Colonic mucosa (tissue), 4 donors: Measurements from ENCODE around the gene KDELR3. TPM values are rescaled to one million over a fixed set of nuclear protein-coding genes. Genes with fewer than 3 reads are reported as not detected.

Experiments used
- DNase-seq: peaks from one replicate; pipeline ENCODE4 v3.0.0-alpha.2; 2020
- H3K27ac ChIP-seq: fragments of 200-600 bp; one replicate; pipeline ENCODE4 v1.8.0; 2021
- H3K27me3 ChIP-seq: fragments of 200-600 bp; one replicate; pipeline ENCODE4 v1.8.0; 2021
- H3K36me3 ChIP-seq: fragments of 200-600 bp; one replicate; pipeline ENCODE4 v1.8.0; 2021
- H3K4me1 ChIP-seq: fragments of 200-600 bp; one replicate; pipeline ENCODE4 v1.8.0; 2021; ENCODE audit warnings: mild to moderate bottlenecking
- H3K4me3 ChIP-seq: fragments of 200-600 bp; one replicate; pipeline ENCODE4 v1.8.0; 2021
- H3K9ac ChIP-seq, 2 donors: one replicate each; pipeline ENCODE4 v1.7.0; 2013; ENCODE audit warnings: control low read depth in 2 of 2, low read depth in 2 of 2, low read length in 2 of 2
- H3K9me3 ChIP-seq: fragments of 200-600 bp; one replicate; pipeline ENCODE4 v1.8.0; 2021
- intact Hi-C: fragments of 100-400 bp; cut with DNase I; formaldehyde crosslinking; loops from one replicate; pipeline ENCODE4 v1.14.1; 2022
- total RNA-seq, 2 donors: library from RNA; stranded (reverse); fragmentation: NEBNext Ultra II Directional in 1 of 2; extraction: Animal tissue kit (Norgen Biotek cat#: 25700) in 1 of 2; gene quantifications; one replicate each; pipeline ENCODE4 v1.2.1, GENCODE V29; 2021
- TF ChIP-seq, protein P1 (sequence below): fragments of 200-600 bp; IDR thresholded peaks from one replicate; pipeline ENCODE4 v1.8.0; 2022; ENCODE audit warnings: antibody characterized with exemption, mild to moderate bottlenecking
- donor health status: healthy.
- donor health status: DM: no; HTN: no; CAD: no.
- donor health status: DM: no; HTN: no; CAD: no.

Gene KDELR3
- total RNA-seq, 2 donors from 2014 or later, result 26.7 to 29.1 TPM

DNA sequence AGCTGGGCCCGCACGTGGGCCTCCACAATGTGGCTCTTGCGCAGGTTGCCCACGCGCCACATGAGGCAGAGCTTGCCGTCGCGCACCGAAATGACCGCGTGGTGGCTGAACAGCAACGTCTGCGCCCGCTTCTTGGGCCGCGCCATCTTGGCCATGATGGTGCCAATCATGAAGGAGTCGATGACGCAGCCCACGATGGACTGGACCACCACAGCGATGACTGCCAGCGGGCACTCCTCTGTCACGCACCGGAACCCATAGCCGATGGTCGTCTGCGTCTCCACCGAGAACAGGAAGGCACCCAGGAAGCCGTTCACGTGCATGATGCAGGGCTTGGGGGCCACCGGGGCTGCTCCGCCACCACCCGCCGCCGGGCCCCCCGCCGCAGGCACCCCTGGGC, 40.4 kb upstream of the KDELR3 start:
- no peaks in the 10 kb centered on the region for H3K9me3 ChIP-seq
- no peak overlapping the region for H3K9ac ChIP-seq
- no peaks in the 10 kb centered on the region for H3K27me3 ChIP-seq
- no peak for DNase-seq
- TF ChIP-seq, protein P1, sequence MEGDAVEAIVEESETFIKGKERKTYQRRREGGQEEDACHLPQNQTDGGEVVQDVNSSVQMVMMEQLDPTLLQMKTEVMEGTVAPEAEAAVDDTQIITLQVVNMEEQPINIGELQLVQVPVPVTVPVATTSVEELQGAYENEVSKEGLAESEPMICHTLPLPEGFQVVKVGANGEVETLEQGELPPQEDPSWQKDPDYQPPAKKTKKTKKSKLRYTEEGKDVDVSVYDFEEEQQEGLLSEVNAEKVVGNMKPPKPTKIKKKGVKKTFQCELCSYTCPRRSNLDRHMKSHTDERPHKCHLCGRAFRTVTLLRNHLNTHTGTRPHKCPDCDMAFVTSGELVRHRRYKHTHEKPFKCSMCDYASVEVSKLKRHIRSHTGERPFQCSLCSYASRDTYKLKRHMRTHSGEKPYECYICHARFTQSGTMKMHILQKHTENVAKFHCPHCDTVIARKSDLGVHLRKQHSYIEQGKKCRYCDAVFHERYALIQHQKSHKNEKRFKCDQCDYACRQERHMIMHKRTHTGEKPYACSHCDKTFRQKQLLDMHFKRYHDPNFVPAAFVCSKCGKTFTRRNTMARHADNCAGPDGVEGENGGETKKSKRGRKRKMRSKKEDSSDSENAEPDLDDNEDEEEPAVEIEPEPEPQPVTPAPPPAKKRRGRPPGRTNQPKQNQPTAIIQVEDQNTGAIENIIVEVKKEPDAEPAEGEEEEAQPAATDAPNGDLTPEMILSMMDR, result no peak
- no peaks in the 10 kb centered on the region for H3K4me1 ChIP-seq
- no peaks in the 10 kb centered on the region for H3K36me3 ChIP-seq
- no peak overlapping the region for H3K4me3 ChIP-seq
- no peak overlapping the region for H3K27ac ChIP-seq
- intact Hi-C loops, result no loop called here

DNA sequence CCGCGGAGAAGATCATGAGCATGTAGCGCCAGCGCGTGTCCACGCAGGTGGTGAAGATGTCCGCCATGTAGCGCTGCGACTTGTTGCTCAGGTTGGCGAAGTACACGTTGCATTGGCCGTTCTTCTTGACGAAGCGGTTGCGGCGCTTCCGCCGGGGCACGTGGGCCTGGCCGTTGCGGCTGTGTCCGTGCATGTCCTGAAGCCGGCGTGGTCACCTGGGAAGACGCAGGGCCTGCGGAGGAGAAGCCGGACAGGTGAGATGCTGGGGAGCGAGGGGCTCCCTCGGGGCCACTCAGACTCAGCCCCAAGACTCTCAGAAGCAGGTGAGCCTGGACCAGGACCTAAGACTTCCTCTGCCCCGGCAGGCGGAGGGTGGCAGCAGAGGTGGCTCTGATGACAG, 40.0 kb upstream of the KDELR3 start:
- H3K27ac ChIP-seq, result no peak overlapping the region
- H3K4me3 ChIP-seq, result no peak overlapping the region
- no peaks in the 10 kb centered on the region for H3K9me3 ChIP-seq
- DNase-seq, result no peak
- H3K9ac ChIP-seq, result no peak overlapping the region
- H3K27me3 ChIP-seq, result no peaks in the 10 kb centered on the region
- no peaks in the 10 kb centered on the region for H3K4me1 ChIP-seq
- intact Hi-C loops, result no loop called here
- TF ChIP-seq, protein P1, result no peak
- no peaks in the 10 kb centered on the region for H3K36me3 ChIP-seq

DNA sequence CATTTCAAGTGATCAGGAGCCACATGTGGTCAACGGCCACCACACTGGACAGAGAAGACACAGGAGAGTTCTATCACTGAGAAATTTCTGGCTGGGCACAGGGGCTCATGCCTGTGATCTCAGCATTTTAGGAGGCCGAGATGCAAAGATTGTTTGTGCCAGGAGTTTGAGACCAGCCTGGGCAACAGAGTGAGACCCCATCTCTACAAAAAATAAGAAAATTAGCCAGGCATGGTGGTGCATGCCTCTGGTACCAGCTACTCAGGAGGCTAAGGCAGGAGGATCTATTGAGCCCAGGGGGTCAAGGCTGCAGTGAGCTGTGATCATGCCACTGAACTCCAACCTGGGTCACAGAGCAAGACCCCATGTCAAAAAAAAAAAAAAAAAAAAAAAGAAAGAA, 39.2 kb upstream of the KDELR3 start:
- H3K4me3 ChIP-seq, result no peak overlapping the region
- no peaks in the 10 kb centered on the region for H3K36me3 ChIP-seq
- no peak overlapping the region for H3K9ac ChIP-seq
- TF ChIP-seq, protein P1, result no peak
- no peaks in the 10 kb centered on the region for H3K4me1 ChIP-seq
- no peak overlapping the region for H3K27ac ChIP-seq
- DNase-seq, result no peak
- H3K9me3 ChIP-seq, result no peaks in the 10 kb centered on the region
- intact Hi-C loops, result no loop called here
- H3K27me3 ChIP-seq, result no peaks in the 10 kb centered on the region

DNA sequence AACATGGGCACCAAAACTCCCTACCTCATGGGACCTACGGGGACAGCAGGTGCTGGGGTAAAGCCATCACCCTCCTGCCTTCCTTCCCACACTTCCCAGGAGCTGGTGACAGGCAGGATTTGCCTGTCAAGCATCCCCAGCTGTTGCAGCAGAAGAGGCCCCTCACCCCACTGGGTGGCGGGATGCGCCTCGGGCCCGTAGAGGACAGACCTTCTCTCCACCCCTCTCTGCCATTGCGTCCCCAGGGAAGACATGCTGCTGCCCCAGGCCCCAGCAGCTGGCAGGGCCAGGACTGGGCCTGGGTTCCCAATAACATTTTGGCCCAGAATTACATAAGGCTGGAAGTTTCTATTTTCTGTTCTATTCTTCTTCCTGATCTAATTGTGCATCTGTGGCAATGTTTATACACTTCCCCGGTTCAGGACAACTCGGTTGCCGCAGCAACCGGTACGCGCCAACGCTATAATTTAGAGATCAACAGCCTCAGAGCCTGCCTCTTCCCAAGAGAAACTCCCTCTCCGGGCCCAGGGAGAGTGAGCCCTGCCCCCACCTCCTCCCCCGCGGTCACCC, 38.3 kb upstream of the KDELR3 start:
- Histone ChIP-seq H3K4me1 (no peaks in the 10 kb centered on the region), H3K9me3 (no peaks in the 10 kb centered on the region), H3K27me3 (no peaks in the 10 kb centered on the region), H3K9ac (peak overlapping the region in 1 of 2 donors; percentile 24), H3K4me3 (no peak overlapping the region), H3K27ac (no peak overlapping the region), H3K36me3 (no peaks in the 10 kb centered on the region)
- DNase-seq, result no peak
- TF ChIP-seq, protein P1, result no peak
- intact Hi-C loops, result no loop called here

DNA sequence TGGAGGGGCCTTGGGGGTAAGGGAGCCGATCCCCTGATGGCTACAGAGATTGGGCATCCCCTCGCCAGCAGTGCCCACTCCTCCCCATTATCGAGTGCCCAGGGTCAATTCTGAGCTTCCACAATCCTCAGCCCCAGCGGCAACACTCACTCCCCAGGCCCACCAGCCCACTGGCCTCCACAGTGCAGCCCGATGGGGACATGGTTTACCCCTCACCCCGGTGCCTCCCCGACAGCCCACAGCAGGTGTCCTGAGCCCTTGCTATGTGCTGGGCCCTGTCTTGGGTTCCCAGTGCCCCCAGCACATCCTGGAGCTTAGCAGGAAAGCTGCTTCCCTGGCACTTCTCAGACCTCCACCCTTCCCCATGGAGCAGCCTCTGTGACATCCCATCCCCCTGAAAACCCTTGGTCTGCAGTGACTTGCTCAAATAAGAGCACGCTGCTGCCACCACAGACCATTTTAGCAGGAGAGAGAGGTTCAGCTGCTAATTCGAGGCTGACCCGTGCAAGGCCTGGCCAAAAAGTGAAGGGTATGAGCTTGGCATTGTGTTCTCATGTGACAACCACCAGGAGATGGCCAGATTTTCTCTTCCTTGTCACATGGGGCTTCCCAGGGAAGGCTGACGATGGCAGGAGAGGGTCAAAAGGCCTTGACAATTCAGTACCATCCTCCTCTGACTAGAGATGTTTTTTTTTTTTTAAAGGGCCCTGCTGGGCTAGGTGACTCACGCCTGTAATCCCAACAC, 36.5 kb upstream of the KDELR3 start:
- Histone ChIP-seq H3K27me3 (no peaks in the 10 kb centered on the region), H3K27ac (no peak overlapping the region), H3K9me3 (no peaks in the 10 kb centered on the region), H3K36me3 (no peaks in the 10 kb centered on the region), H3K4me1 (no peaks in the 10 kb centered on the region), H3K9ac (no peak overlapping the region), H3K4me3 (no peak overlapping the region)
- TF ChIP-seq, protein P1, result no peak
- intact Hi-C loops, result no loop called here
- DNase-seq, result no peak
